Measurements from ENCODE around the gene ASPG.

Gene ASPG

DNA sequence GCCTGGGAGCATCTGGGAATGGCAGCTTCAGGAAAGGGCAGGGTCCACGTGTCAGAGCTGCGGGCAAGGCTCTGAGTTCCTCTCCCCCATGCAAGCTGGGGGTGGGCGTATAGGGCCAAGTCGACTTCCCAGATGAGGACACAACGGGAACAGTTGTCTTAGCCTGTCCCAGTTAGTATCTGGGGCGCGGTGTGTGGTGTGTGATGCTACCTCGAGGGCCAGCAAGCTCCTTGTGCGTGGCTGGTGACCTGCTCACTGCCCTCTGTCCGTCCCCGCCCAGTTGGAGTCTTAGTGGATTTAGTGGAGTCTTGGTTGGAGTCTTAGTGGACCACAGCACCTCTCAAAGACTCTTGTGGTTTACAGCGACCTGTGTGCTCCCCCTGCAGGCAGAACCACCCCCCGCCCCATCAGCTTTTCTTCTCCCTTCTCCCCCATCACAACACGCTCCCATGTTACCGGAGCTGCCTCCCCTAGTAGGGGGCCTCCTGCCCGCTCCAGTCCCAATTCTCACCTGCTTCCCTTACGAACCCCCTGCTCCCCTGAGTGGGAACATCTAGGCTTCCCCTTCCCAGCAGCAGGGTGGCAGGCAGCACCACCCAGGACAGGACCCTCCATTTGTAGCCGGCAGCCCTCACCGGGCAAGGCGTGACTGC lies 8.7 kb downstream of the ASPG start:
- TF ChIP-seq, protein P1, sequence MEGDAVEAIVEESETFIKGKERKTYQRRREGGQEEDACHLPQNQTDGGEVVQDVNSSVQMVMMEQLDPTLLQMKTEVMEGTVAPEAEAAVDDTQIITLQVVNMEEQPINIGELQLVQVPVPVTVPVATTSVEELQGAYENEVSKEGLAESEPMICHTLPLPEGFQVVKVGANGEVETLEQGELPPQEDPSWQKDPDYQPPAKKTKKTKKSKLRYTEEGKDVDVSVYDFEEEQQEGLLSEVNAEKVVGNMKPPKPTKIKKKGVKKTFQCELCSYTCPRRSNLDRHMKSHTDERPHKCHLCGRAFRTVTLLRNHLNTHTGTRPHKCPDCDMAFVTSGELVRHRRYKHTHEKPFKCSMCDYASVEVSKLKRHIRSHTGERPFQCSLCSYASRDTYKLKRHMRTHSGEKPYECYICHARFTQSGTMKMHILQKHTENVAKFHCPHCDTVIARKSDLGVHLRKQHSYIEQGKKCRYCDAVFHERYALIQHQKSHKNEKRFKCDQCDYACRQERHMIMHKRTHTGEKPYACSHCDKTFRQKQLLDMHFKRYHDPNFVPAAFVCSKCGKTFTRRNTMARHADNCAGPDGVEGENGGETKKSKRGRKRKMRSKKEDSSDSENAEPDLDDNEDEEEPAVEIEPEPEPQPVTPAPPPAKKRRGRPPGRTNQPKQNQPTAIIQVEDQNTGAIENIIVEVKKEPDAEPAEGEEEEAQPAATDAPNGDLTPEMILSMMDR (conservative IDR thresholded peaks at IDR 0.05; ENCODE audit: low read length), result no peak
- H3K4me3 ChIP-seq (ENCODE audit: low read length), result no peak overlapping the region
- DNase-seq (ENCODE audit: low read depth), result no peak

DNA sequence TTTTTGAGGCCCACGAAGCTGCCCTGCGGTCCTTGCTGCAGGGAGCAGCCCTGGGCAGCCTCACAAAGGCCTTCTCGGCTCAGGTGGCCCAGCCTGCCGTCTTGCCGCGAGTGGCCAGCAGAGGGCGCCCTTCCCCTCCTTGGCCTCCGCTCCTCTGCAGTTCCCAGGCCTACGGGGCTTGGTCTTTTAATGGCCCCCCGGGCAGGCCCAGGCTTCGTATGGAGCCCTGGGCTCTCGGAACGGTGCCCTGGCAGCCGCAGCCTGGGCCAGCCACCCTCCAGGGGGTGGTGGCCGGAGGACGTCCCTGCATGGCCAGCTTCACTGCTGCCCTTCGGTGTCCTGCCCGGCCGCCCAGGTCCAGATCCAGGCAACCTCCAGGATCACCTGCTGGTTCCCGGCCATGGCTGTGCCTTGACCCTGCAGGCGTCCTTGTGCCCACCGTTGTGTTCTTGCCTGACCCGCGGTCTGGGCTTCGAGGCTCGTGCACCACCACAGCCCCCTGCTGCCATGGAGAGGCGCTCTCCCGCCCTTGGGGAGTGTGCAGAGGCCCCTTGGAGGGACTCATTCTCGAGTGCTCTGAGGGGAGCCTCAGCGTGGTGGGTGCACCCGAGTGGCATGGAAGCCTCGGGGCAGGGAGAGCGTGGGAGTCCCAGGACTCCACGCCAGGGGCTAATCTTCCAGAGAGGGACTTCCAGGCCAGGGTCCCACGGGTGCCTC lies 9.4 kb downstream of the ASPG start:
- no peak overlapping the region for H3K4me3 ChIP-seq (ENCODE audit: low read length)
- TF ChIP-seq, protein P1 (conservative IDR thresholded peaks at IDR 0.05; ENCODE audit: low read length), result peak; percentile 69
- DNase-seq (ENCODE audit: low read depth), result peak; percentile 18

DNA sequence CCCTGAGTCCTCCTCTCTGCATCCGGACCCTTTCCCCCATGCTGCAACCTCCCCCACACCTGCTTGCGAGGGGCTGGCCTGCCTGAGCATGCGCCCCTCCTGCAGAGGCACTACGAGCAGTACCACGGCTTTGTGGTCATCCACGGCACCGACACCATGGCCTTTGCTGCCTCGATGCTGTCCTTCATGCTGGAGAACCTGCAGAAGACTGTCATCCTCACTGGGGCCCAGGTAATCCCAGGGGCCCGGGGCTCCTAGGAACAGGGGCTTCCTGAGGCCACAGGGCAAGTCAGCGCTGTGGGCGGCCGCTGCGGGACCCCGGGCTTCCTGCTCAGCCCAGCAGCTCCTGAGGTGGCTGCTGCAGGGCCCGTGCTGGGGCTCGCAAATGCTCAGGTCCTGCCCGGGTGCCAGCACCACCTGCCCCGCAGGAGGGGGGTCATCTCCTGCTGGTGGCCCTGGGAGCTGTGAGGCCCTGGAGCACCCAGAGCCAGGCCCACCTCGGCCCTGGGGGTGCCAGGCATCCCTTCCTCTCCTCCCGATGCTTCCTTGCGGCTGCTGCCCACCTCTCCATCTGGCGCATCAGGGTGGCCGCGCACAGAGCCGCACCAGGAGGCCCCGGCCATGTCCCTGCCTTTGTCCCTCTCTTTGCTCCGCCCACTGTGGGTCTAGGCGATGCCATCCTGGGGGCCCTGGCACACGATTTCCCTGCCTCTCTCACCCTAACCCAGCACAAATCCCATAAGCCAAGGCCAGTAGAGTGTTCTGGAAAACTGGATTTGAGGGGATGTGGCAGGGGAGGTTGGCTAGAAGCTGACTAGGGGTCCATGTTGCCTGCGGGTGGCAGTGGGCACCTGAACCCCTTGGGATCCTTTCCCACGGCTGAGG lies 10.2 kb downstream of the ASPG start:
- DNase-seq (ENCODE audit: low read depth), result no peak
- no peak overlapping the region for H3K4me3 ChIP-seq (ENCODE audit: low read length)
- TF ChIP-seq, protein P1 (conservative IDR thresholded peaks at IDR 0.05; ENCODE audit: low read length), result no peak

DNA sequence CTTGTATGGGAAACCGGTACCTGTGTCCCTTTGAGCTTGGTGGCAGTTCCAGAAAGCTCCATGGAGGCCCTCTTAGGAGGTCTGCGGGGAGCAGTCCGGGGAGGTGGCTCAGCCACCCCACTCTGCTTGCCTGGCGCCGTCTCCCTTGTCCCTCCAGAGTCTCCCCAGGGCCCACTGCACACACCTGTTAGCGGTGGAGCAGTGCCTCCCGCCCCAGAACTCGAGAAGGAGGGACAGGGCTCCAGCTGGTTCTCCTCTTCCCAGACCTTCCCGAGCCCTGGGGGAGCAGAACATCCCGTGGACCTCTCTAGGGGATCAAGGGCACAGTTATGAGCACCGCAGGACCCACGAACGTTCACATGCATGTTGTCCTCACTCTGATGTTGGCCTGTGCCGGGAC lies 10.8 kb downstream of the ASPG start:
- no peak overlapping the region for H3K4me3 ChIP-seq (ENCODE audit: low read length)
- DNase-seq (ENCODE audit: low read depth), result no peak
- TF ChIP-seq, protein P1 (conservative IDR thresholded peaks at IDR 0.05; ENCODE audit: low read length), result no peak

DNA sequence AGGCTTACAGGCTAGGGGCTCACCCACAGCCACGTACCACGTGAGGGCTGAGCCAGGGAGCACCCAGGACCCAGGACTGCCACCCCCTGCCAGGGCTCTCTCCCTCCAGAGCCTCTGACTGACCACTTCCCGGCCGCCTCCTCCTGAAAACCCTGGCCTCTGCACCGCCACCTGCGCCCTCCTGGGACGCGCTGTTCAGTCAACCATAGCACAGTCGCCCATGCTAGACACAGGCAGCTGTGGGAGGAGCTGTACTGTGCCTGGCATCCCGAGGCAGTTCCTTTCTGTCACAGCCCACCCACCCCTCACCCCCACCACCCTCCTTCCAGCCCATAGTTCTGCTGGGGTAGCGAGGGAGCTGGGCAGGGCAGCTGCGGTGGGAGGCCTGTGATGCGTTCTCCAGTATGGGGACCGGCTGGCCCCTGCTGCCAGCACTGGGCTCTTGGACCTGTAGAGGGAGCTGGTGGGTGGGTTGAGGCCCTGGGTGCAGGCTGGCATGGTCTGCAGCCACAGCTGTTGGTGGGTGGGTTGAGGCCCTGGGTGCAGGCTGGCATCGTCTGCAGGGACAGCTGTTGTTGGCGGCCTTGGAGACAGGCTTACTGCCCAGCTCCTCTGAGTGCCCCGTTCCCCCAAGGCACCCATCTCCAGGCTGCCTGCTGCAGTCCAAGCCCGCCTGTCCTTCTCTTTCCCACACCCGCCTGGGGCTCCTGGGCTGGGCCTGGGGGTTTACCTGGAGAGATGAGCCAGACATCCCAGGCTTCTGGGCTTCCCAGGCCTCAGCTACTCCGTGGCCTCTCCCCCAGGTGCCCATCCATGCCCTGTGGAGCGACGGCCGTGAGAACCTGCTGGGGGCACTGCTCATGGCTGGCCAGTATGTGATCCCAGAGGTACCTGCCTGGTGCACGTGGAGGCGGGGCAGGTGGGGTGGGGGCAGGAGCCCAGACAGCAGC lies 11.5 kb downstream of the ASPG start:
- TF ChIP-seq, protein P1 (conservative IDR thresholded peaks at IDR 0.05; ENCODE audit: low read length), result no peak
- no peak overlapping the region for H3K4me3 ChIP-seq (ENCODE audit: low read length)
- no peak for DNase-seq (ENCODE audit: low read depth)

DNA sequence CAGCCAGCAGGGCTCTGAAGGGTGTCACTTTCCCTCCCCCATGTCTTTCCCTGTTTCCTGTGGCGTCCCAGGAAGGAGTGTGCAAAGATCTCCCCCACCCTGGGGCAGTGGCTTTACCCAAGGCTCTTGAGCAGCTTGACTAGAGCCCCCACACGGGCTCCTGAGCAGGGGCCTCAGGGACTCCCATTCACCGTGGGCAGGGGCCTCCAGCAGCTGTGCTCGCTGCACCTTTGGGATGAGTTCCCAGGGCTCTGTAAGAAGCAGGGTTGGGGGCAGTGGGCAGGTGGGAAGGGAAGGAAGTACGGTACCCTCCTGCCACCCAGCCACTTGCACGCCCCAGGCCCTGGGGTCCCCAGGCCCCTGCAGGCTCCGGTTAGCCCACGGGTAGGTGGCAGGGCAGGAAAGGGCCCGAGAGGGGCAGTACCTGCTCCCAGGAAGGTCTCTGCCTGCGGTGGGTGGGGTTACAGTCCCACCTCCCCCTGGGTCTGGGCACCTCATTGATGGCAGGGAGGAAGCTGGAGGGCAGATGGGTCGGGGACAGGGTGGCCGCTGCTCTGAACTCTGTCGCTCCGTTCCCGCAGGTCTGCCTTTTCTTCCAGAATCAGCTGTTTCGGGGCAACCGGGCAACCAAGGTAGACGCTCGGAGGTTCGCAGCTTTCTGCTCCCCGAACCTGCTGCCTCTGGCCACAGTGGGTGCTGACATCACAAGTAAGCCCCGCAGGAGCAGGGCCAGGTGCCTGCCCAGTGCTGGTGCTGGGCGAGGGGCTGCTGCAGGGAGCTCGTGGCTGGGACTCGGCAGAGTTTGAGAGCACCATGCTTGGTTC lies 13.0 kb downstream of the ASPG start:
- no peak overlapping the region for H3K4me3 ChIP-seq (ENCODE audit: low read length)
- TF ChIP-seq, protein P1 (conservative IDR thresholded peaks at IDR 0.05; ENCODE audit: low read length), result no peak
- no peak for DNase-seq (ENCODE audit: low read depth)

Data from AG10803 (cell line).